ENCODE results near the gene SELENOV. TPM values are rescaled to one million over a fixed set of nuclear protein-coding genes. Genes with fewer than 3 reads are reported as not detected.

Gene SELENOV
- total and polyA plus RNA-seq, 12 donors, result not detected

GRCh38 chr19:39499932-39500331, 15.0 kb upstream of the SELENOV start:
- H3K4me1 ChIP-seq (replicated peaks in 1 of 2), result peaks cover 0 to 16% of the 10 kb centered on the region in 2 donors
- no peaks in the 10 kb centered on the region for H3K36me3 ChIP-seq (replicated peaks in 1 of 2)
- H3K27ac ChIP-seq, result no peak overlapping the region
- no peak for TF ChIP-seq POLR2A (IDR thresholded peaks at IDR 0.05)
- TF ChIP-seq, protein P1, sequence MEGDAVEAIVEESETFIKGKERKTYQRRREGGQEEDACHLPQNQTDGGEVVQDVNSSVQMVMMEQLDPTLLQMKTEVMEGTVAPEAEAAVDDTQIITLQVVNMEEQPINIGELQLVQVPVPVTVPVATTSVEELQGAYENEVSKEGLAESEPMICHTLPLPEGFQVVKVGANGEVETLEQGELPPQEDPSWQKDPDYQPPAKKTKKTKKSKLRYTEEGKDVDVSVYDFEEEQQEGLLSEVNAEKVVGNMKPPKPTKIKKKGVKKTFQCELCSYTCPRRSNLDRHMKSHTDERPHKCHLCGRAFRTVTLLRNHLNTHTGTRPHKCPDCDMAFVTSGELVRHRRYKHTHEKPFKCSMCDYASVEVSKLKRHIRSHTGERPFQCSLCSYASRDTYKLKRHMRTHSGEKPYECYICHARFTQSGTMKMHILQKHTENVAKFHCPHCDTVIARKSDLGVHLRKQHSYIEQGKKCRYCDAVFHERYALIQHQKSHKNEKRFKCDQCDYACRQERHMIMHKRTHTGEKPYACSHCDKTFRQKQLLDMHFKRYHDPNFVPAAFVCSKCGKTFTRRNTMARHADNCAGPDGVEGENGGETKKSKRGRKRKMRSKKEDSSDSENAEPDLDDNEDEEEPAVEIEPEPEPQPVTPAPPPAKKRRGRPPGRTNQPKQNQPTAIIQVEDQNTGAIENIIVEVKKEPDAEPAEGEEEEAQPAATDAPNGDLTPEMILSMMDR (IDR thresholded peaks at IDR 0.05), result no peak
- intact Hi-C loops (cut with DNase I), result no loop called here
- WGBS, 4 donors, result 66 to 81% (median 73%) methylated on average over 8 of the region's 8 CpGs
- DNase-seq, result no peak
- H3K27me3 ChIP-seq, result peaks cover 43% of the 10 kb centered on the region
- no peaks in the 10 kb centered on the region for H3K9me3 ChIP-seq (replicated peaks in 1 of 3)
- H3K4me3 ChIP-seq, result no peak overlapping the region

DNA sequence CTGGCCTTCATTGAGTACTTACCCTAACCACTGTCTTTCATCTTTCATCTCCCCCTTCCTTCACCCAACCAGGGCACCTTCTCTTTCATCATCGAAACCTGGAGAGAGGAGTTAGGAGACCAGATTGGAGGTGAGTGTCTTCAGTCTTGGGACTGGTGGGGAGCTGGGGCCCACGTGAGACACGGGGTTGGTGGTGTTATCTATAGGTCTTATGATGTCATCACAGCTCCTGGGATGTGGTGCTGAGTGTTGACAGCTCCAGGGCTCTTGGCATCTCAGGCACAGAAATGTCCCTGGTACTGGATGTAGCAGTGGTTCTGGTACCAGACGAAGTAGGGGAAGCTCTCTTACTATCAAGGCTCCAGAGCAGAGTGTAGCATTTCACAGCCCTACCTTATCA, 14.4 kb upstream of the SELENOV start:
- 33 to 62% (median 38%) methylated on average over 4 of the region's 4 CpGs for WGBS, 4 donors
- Histone ChIP-seq H3K4me1 (replicated peaks in 1 of 2) (peaks cover 0 to 16% of the 10 kb centered on the region in 2 donors), H3K4me3 (no peak overlapping the region), H3K36me3 (replicated peaks in 1 of 2) (no peaks in the 10 kb centered on the region), H3K9me3 (replicated peaks in 1 of 3) (no peaks in the 10 kb centered on the region), H3K27ac (no peak overlapping the region), H3K27me3 (peaks cover 47% of the 10 kb centered on the region)
- TF ChIP-seq, protein P1 (IDR thresholded peaks at IDR 0.05), result no peak
- no peak for TF ChIP-seq POLR2A (IDR thresholded peaks at IDR 0.05)
- intact Hi-C loops (cut with DNase I), result no loop called here
- no peak for DNase-seq

- Histone ChIP-seq H3K27me3 (peaks cover 54% of the 10 kb centered on the region), H3K4me1 (replicated peaks in 1 of 2) (peaks cover 0 to 16% of the 10 kb centered on the region in 2 donors), H3K36me3 (replicated peaks in 1 of 2) (no peaks in the 10 kb centered on the region), H3K4me3 (no peak overlapping the region), H3K27ac (no peak overlapping the region), H3K9me3 (replicated peaks in 1 of 3) (no peaks in the 10 kb centered on the region)
- intact Hi-C loops (cut with DNase I), result no loop called here
- DNase-seq, result no peak
- TF ChIP-seq POLR2A (IDR thresholded peaks at IDR 0.05), result no peak
- TF ChIP-seq, protein P1 (IDR thresholded peaks at IDR 0.05), result no peak
- 73 to 77% (median 75%) methylated on average over 4 to 5 of the region's 5 CpGs for WGBS, 4 donors
Observed at GRCh38 chr19:39501340-39501739, 13.6 kb upstream of the SELENOV start.

- H3K9me3 ChIP-seq (replicated peaks in 1 of 3), result no peaks in the 10 kb centered on the region
- no peaks in the 10 kb centered on the region for H3K36me3 ChIP-seq (replicated peaks in 1 of 2)
- H3K4me1 ChIP-seq (replicated peaks in 1 of 2), result peaks cover 0 to 12% of the 10 kb centered on the region in 2 donors
- intact Hi-C loops (cut with DNase I), result no loop called here
- TF ChIP-seq, protein P1 (IDR thresholded peaks at IDR 0.05), result peak in 4 of 6 experiments; percentile 34 to 86 (median 79)
- no peak for TF ChIP-seq POLR2A (IDR thresholded peaks at IDR 0.05)
- no peak overlapping the region for H3K4me3 ChIP-seq
- H3K27ac ChIP-seq, result no peak overlapping the region
- peaks cover 63% of the 10 kb centered on the region for H3K27me3 ChIP-seq
- peak; percentile 41 to 69 (median 55) for DNase-seq
- WGBS, 4 donors, result 11 to 54% (median 27%) methylated on average over 9 to 69 of the region's 69 CpGs
Observed at GRCh38 chr19:39502640-39503417, 12.1 kb upstream of the SELENOV start.
